Liver (tissue), 9 donors: ENCODE measurements around the gene DTX4. TPM values are rescaled to one million over a fixed set of nuclear protein-coding genes. Genes with fewer than 3 reads are reported as not detected.

Source experiments
- DNase-seq: peaks from one replicate; pipeline ENCODE4 v3.0.0-alpha.2; 2017; ENCODE audit warnings: low spot score
- H3K27ac ChIP-seq, 2 donors: one replicate each; pipeline ENCODE4 v1.7.0; 2013; ENCODE audit warnings: inconsistent platforms in 2 of 2, low read length in 2 of 2, control low read depth in 1 of 2, low read depth in 1 of 2, mild to moderate bottlenecking in 1 of 2
- H3K27me3 ChIP-seq, 4 donors: one replicate each; pipeline versions ENCODE4 v1.6.1 to v1.7.0; 2013; ENCODE audit warnings: low read length in 3 of 4, inconsistent platforms in 1 of 4, mild to moderate bottlenecking in 1 of 4, moderate library complexity in 1 of 4; ENCODE audit not compliant: control insufficient read depth in 4 of 4, insufficient read depth in 4 of 4
- H3K36me3 ChIP-seq, 4 donors: one replicate each; pipeline versions ENCODE4 v1.6.1 to v1.7.0; 2013; ENCODE audit warnings: low read length in 3 of 4, mild to moderate bottlenecking in 3 of 4, low read depth in 1 of 4, moderate library complexity in 1 of 4; ENCODE audit not compliant: control insufficient read depth in 4 of 4, insufficient read depth in 3 of 4
- H3K4me1 ChIP-seq, 4 donors: one replicate each; pipeline versions ENCODE4 v1.6.1 to v1.7.0; 2013; ENCODE audit warnings: low read length in 3 of 4, mild to moderate bottlenecking in 3 of 4, moderate library complexity in 1 of 4; ENCODE audit not compliant: control insufficient read depth in 4 of 4, insufficient read depth in 4 of 4
- H3K4me3 ChIP-seq, 3 donors: one replicate each; pipeline versions ENCODE4 v1.6.1 to v1.7.0; 2013; ENCODE audit warnings: low read length in 3 of 3, control low read depth in 1 of 3, low read depth in 1 of 3, mild to moderate bottlenecking in 1 of 3
- H3K9ac ChIP-seq, 2 donors: one replicate each; pipeline ENCODE4 v1.7.0; 2013; ENCODE audit warnings: low read length in 2 of 2, mild to moderate bottlenecking in 2 of 2, moderate library complexity in 2 of 2, control low read depth in 1 of 2, low read depth in 1 of 2
- H3K9me3 ChIP-seq, 4 donors: one replicate each; pipeline versions ENCODE4 v1.6.1 to v1.7.0; 2013; ENCODE audit warnings: low read length in 3 of 4; ENCODE audit not compliant: control insufficient read depth in 4 of 4
- ATF3 ChIP-seq: IDR thresholded peaks from 2 replicates; pipeline ENCODE4 v1.6.1; 2016; ENCODE audit warnings: antibody characterized with exemption
- CTCF ChIP-seq: fragments of 150-350 bp; IDR thresholded peaks from 2 replicates; pipeline ENCODE4 v1.5.1; 2017; ENCODE audit warnings: improper control_type of control experiment, low read depth, low read length; ENCODE audit not compliant: missing input control
- EGR1 ChIP-seq, 2 donors: IDR thresholded peaks; 2 replicates each; pipeline ENCODE4 v1.6.1; 2016 to 2018; ENCODE audit warnings: antibody characterized with exemption in 2 of 2, low read depth in 2 of 2
- FOXA1 ChIP-seq: IDR thresholded peaks from 2 replicates; pipeline ENCODE4 v1.6.1; 2016; ENCODE audit warnings: antibody characterized with exemption
- FOXA2 ChIP-seq: IDR thresholded peaks from 2 replicates; pipeline ENCODE4 v1.6.1; 2016; ENCODE audit warnings: antibody characterized with exemption
- GABPA ChIP-seq, 2 donors: IDR thresholded peaks in 1 of 2; conservative IDR thresholded peaks in 1 of 2; 2 replicates each; pipeline ENCODE4 v1.6.1; 2016; ENCODE audit warnings: antibody characterized with exemption in 2 of 2, mild to moderate bottlenecking in 1 of 2, moderate library complexity in 1 of 2
- HNF4A ChIP-seq, 2 donors: conservative IDR thresholded peaks; 2 replicates each; pipeline ENCODE4 v1.6.1; 2016; ENCODE audit warnings: antibody characterized with exemption in 2 of 2, mild to moderate bottlenecking in 2 of 2
- HNF4G ChIP-seq: IDR thresholded peaks from 2 replicates; pipeline ENCODE4 v1.6.1; 2016; ENCODE audit warnings: antibody characterized with exemption
- JUND ChIP-seq, 2 donors: IDR thresholded peaks; 2 replicates each; pipeline ENCODE4 v1.6.1; 2016; ENCODE audit warnings: antibody characterized with exemption in 2 of 2
- NR2F2 ChIP-seq: IDR thresholded peaks from 2 replicates; pipeline ENCODE4 v1.6.1; 2016; ENCODE audit warnings: antibody characterized with exemption
- RAD21 ChIP-seq, 2 donors: IDR thresholded peaks; 2 replicates each; pipeline ENCODE4 v1.6.1; 2016; ENCODE audit warnings: antibody characterized with exemption in 2 of 2, mild to moderate bottlenecking in 2 of 2
- RXRA ChIP-seq, 2 donors: IDR thresholded peaks; 2 replicates each; pipeline ENCODE4 v1.6.1; 2017 to 2018; ENCODE audit warnings: antibody characterized with exemption in 2 of 2, mild to moderate bottlenecking in 1 of 2
- SP1 ChIP-seq: IDR thresholded peaks from 2 replicates; pipeline ENCODE4 v1.6.1; 2018; ENCODE audit warnings: antibody characterized with exemption, mild to moderate bottlenecking
- TAF1 ChIP-seq: conservative IDR thresholded peaks from 2 replicates; pipeline ENCODE4 v1.6.1; 2016; ENCODE audit warnings: antibody characterized with exemption, mild to moderate bottlenecking
- YY1 ChIP-seq: IDR thresholded peaks from 2 replicates; pipeline ENCODE4 v1.6.1; 2016; ENCODE audit warnings: antibody characterized with exemption, mild to moderate bottlenecking
- WGBS: extraction: QIAGEN DNeasy Blood & Tissue Kit; methylation state at CpG from one replicate; pipeline ENCODE4 v1.1.7; 2013; 5-methylcytosine and 5-hydroxymethylcytosine counted together
- polyA plus RNA-seq, 2 donors: library from polyadenylated mRNA; stranded (reverse) in 1 of 2; unstranded in 1 of 2; fragments of 200-250 nt in 1 of 2; fragments of >200 nt in 1 of 2; fragmentation: Nextera tagmentation in 1 of 2; extraction: Ambion mirVana in 1 of 2; gene quantifications; one replicate each; pipeline versions ENCODE4 v1.2.1 to v1.2.3, GENCODE V29; 2013 to 2015
- total RNA-seq, 2 donors: library from RNA; depleted of rRNA; stranded (reverse); fragments of >200 nt; gene quantifications; one replicate each; pipeline ENCODE4 v1.2.3, GENCODE V29; 2014
- TF ChIP-seq, protein P1 (sequence below): IDR thresholded peaks from 2 replicates; pipeline ENCODE4 v1.6.1; 2016; ENCODE audit warnings: antibody characterized with exemption, mild to moderate bottlenecking
- TF ChIP-seq, protein P2 (sequence below): IDR thresholded peaks from 2 replicates; pipeline ENCODE4 v1.6.1; 2016; ENCODE audit warnings: antibody characterized with exemption
- TF ChIP-seq, protein P3 (sequence below): IDR thresholded peaks from 2 replicates; pipeline ENCODE4 v1.6.1; 2016; ENCODE audit warnings: antibody characterized with exemption
- donor health status: healthy.
- donor health status: healthy.
- donor health status: healthy.
- donor health status: healthy.
- donor health status: healthy.

The DTX4 gene
- total and polyA plus RNA-seq, 4 donors: 7.5 to 21.4 (median 14.3) TPM

DNA sequence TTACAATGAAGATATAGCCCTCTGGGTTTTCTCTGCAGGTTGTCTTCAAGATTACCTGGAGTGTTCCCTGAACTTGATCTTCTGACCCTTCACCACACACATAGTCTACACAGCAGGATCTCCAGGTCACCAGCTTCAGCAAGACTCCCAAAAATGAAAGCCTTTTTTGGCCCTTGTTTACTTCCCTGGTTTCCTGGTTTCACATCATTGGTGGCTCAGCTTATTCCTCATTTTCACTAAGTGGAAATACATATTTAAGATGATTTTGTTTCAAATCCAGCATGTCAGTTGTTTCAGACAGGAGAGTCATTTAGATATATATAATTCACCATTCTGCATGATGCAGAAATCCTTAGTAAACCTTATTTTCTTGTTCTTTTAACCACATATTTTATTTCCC is 82.4 kb downstream of the DTX4 start:
- no peak overlapping the region for H3K27ac ChIP-seq
- H3K36me3 ChIP-seq: no peaks in the 10 kb centered on the region
- no peaks in the 10 kb centered on the region for H3K9me3 ChIP-seq
- no peak overlapping the region for H3K4me3 ChIP-seq
- H3K9ac ChIP-seq: no peak overlapping the region
- H3K4me1 ChIP-seq: no peaks in the 10 kb centered on the region
- no peaks in the 10 kb centered on the region for H3K27me3 ChIP-seq
- TF ChIP-seq, protein P1, sequence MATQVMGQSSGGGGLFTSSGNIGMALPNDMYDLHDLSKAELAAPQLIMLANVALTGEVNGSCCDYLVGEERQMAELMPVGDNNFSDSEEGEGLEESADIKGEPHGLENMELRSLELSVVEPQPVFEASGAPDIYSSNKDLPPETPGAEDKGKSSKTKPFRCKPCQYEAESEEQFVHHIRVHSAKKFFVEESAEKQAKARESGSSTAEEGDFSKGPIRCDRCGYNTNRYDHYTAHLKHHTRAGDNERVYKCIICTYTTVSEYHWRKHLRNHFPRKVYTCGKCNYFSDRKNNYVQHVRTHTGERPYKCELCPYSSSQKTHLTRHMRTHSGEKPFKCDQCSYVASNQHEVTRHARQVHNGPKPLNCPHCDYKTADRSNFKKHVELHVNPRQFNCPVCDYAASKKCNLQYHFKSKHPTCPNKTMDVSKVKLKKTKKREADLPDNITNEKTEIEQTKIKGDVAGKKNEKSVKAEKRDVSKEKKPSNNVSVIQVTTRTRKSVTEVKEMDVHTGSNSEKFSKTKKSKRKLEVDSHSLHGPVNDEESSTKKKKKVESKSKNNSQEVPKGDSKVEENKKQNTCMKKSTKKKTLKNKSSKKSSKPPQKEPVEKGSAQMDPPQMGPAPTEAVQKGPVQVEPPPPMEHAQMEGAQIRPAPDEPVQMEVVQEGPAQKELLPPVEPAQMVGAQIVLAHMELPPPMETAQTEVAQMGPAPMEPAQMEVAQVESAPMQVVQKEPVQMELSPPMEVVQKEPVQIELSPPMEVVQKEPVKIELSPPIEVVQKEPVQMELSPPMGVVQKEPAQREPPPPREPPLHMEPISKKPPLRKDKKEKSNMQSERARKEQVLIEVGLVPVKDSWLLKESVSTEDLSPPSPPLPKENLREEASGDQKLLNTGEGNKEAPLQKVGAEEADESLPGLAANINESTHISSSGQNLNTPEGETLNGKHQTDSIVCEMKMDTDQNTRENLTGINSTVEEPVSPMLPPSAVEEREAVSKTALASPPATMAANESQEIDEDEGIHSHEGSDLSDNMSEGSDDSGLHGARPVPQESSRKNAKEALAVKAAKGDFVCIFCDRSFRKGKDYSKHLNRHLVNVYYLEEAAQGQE: no peak
- TF ChIP-seq FOXA2 (no peak), RAD21 (IDR thresholded peaks at IDR 0.05) (no peak), ATF3 (no peak), SP1 (no peak), FOXA1 (no peak), HNF4G (no peak), NR2F2 (no peak), HNF4A (conservative IDR thresholded peaks at IDR 0.05) (no peak), EGR1 (IDR thresholded peaks at IDR 0.05; ENCODE audit: low read depth in 2 of 2) (no peak), GABPA (IDR thresholded peaks at IDR 0.05 in 1 of 2, conservative IDR thresholded peaks at IDR 0.05 in 1 of 2) (no peak), YY1 (no peak)
- TF ChIP-seq, protein P2, sequence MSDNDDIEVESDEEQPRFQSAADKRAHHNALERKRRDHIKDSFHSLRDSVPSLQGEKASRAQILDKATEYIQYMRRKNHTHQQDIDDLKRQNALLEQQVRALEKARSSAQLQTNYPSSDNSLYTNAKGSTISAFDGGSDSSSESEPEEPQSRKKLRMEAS: no peak
- DNase-seq: no peak

DNA sequence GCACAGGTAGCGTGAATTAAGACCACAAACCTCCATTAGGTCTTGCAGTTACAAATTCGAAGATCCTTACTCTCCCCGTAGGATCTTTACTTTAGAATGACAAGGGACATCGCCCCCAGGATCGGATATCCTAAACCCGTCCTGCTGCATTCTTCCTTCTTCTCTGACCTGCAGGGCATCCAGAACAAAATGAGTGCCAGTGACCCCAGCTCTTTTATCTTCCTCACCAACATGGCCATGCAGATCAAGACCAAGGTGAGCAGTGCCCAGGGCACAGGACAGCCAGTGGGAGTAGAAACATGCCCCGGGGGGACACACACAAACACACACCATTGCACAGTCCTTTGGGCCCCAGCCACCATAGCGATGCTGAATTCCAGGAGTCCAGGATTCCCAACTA is 83.3 kb downstream of the DTX4 start:
- no peaks in the 10 kb centered on the region for H3K27me3 ChIP-seq
- no peak overlapping the region for H3K9ac ChIP-seq
- no peak overlapping the region for H3K4me3 ChIP-seq
- H3K9me3 ChIP-seq: no peaks in the 10 kb centered on the region
- no peaks in the 10 kb centered on the region for H3K36me3 ChIP-seq
- H3K4me1 ChIP-seq: no peaks in the 10 kb centered on the region
- no peak for TF ChIP-seq YY1
- no peak for TF ChIP-seq GABPA (IDR thresholded peaks at IDR 0.05 in 1 of 2, conservative IDR thresholded peaks at IDR 0.05 in 1 of 2)
- TF ChIP-seq FOXA1: no peak
- no peak for TF ChIP-seq FOXA2
- no peak for TF ChIP-seq NR2F2
- TF ChIP-seq HNF4G: no peak
- TF ChIP-seq ATF3: no peak
- TF ChIP-seq HNF4A (conservative IDR thresholded peaks at IDR 0.05): no peak
- TF ChIP-seq SP1: no peak
- TF ChIP-seq RAD21 (IDR thresholded peaks at IDR 0.05): no peak
- no peak for TF ChIP-seq EGR1 (IDR thresholded peaks at IDR 0.05; ENCODE audit: low read depth in 2 of 2)
- no peak for TF ChIP-seq TAF1
- TF ChIP-seq, protein P3, sequence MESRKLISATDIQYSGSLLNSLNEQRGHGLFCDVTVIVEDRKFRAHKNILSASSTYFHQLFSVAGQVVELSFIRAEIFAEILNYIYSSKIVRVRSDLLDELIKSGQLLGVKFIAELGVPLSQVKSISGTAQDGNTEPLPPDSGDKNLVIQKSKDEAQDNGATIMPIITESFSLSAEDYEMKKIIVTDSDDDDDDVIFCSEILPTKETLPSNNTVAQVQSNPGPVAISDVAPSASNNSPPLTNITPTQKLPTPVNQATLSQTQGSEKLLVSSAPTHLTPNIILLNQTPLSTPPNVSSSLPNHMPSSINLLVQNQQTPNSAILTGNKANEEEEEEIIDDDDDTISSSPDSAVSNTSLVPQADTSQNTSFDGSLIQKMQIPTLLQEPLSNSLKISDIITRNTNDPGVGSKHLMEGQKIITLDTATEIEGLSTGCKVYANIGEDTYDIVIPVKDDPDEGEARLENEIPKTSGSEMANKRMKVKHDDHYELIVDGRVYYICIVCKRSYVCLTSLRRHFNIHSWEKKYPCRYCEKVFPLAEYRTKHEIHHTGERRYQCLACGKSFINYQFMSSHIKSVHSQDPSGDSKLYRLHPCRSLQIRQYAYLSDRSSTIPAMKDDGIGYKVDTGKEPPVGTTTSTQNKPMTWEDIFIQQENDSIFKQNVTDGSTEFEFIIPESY: no peak
- TF ChIP-seq CTCF: no peak
- TF ChIP-seq, protein P2: no peak
- TF ChIP-seq RXRA (IDR thresholded peaks at IDR 0.05): no peak
- TF ChIP-seq, protein P1: no peak
- TF ChIP-seq JUND (IDR thresholded peaks at IDR 0.05): no peak
- DNase-seq: no peak
- WGBS: 71% methylated on average over 8 of the region's 8 CpGs
- no peak overlapping the region for H3K27ac ChIP-seq
